Central memory CD8-positive, alpha-beta T cell (primary cell): ENCODE results near the gene HOXC6.
A peak's percentile ranks its signal among the peaks of the same experiment; 100 is the strongest.

Experiments used
- ATAC-seq: fragments of 150-1000 bp; cut with Tn5 transposase; replicated peaks from 2 replicates; pipeline ENCODE4 v1.10.0; 2022; ENCODE audit warnings: mild to moderate bottlenecking, moderate FRiP score, moderate number of reproducible peaks; ENCODE audit not compliant: poor library complexity, severe bottlenecking; ENCODE audit errors: extremely low read depth
- DNase-seq, 2 donors: peaks; one replicate each; pipeline ENCODE4 v3.0.0; 2021; ENCODE audit warnings: low spot score in 2 of 2
- H3K27ac Mint-ChIP-seq: one replicate; pipeline ENCODE4 v1.8.0; 2022; ENCODE audit warnings: low read depth, mild to moderate bottlenecking, moderate library complexity, mixed read lengths
- H3K27me3 Mint-ChIP-seq: one replicate; pipeline ENCODE4 v1.8.0; 2022; ENCODE audit warnings: mixed read lengths
- H3K36me3 Mint-ChIP-seq: one replicate; pipeline ENCODE4 v1.8.0; 2022; ENCODE audit warnings: mild to moderate bottlenecking, moderate library complexity, mixed read lengths; ENCODE audit not compliant: insufficient read depth
- H3K4me1 Mint-ChIP-seq: one replicate; pipeline ENCODE4 v1.8.0; 2022; ENCODE audit warnings: mixed read lengths
- H3K4me3 Mint-ChIP-seq: one replicate; pipeline ENCODE4 v1.8.0; 2022; ENCODE audit warnings: mild to moderate bottlenecking, moderate library complexity, mixed read lengths
- H3K9me3 Mint-ChIP-seq: one replicate; pipeline ENCODE4 v1.8.0; 2022; ENCODE audit warnings: mixed read lengths

The HOXC6 gene

GRCh38 chr12:53994264-53995001 lies 33.8 kb upstream of the HOXC6 start:
- peaks cover 48% of the 10 kb centered on the region for H3K4me1 Mint-ChIP-seq
- peaks cover 100% of the 10 kb centered on the region for H3K27me3 Mint-ChIP-seq
- peak overlapping the region; percentile 83 for H3K4me3 Mint-ChIP-seq
- H3K27ac Mint-ChIP-seq, result peak overlapping the region; percentile 75
- no peak for ATAC-seq
- no peak for DNase-seq
- H3K9me3 Mint-ChIP-seq, result no peaks in the 10 kb centered on the region
- H3K36me3 Mint-ChIP-seq, result peaks cover 23% of the 10 kb centered on the region

GRCh38 chr12:53995002-53995377 lies 33.2 kb upstream of the HOXC6 start:
- Mint-ChIP-seq H3K4me1 (peaks cover 45% of the 10 kb centered on the region), H3K9me3 (no peaks in the 10 kb centered on the region), H3K27ac (no peak overlapping the region), H3K4me3 (peak overlapping the region; percentile 83), H3K36me3 (peaks cover 27% of the 10 kb centered on the region), H3K27me3 (peaks cover 100% of the 10 kb centered on the region)
- DNase-seq (no peak), ATAC-seq (no peak)

GRCh38 chr12:53995378-53996239 lies 32.6 kb upstream of the HOXC6 start:
- DNase-seq, result no peak
- H3K27ac Mint-ChIP-seq, result no peak overlapping the region

DNA sequence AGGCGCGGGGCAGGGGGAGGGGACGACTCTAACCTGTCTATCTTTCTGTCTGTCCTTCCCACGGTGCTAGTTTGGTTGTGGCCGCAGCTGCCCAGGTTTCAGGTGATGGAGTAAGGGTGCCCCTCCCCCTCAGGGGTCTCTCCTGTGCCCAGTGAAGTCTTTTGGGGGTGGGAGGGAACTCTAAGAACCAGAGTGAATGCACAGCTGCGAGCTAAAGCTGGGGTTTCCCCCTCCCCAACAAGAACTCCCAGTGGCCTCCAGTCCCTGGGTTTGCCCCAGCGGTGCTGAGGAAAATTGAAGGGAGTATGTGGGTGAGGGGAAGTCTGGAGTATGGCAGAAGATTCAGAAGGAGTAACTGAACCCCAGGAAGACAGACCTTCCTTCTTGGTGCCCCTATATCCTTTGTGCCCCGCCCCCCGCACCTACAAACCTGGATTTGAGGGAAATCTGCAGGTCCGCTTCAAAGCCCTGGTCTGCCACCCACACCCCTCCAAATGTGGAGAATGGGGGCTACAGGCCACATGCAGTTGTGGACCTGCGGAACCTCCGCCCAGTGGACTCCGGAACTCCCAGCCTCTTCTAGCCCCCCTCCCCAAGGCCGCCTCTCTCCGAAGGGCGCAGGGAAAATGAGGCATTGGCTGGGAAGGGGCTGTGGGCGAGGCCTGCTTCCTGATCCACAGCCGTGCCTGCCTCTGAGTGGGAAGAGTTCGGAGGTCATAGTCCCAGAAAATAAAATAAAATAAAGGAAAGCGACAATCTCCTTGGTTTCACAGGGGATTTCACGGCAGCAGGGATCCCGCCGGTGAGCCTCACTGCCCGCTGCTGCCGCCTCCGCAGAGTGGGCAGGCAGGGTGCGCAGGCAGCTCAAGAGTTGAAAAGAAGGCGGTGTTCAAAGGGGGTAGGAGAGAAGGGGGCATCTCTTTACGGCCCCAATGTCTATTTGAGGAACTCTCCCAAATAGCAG lies 31.7 kb upstream of the HOXC6 start:
- no peaks in the 10 kb centered on the region for H3K9me3 Mint-ChIP-seq
- peaks cover 100% of the 10 kb centered on the region for H3K27me3 Mint-ChIP-seq
- no peak for ATAC-seq
- no peak overlapping the region for H3K27ac Mint-ChIP-seq
- peaks cover 38% of the 10 kb centered on the region for H3K4me1 Mint-ChIP-seq
- peak overlapping the region; percentile 83 for H3K4me3 Mint-ChIP-seq
- peaks cover 22% of the 10 kb centered on the region for H3K36me3 Mint-ChIP-seq
- DNase-seq, result no peak

More at GRCh38 chr12:53995378-53996239, 32.6 kb upstream of the HOXC6 start:
- peak; percentile 33 for ATAC-seq
- peaks cover 21% of the 10 kb centered on the region for H3K36me3 Mint-ChIP-seq
- peak overlapping the region; percentile 83 for H3K4me3 Mint-ChIP-seq
- peaks cover 100% of the 10 kb centered on the region for H3K27me3 Mint-ChIP-seq
- no peaks in the 10 kb centered on the region for H3K9me3 Mint-ChIP-seq
- peaks cover 39% of the 10 kb centered on the region for H3K4me1 Mint-ChIP-seq

DNA sequence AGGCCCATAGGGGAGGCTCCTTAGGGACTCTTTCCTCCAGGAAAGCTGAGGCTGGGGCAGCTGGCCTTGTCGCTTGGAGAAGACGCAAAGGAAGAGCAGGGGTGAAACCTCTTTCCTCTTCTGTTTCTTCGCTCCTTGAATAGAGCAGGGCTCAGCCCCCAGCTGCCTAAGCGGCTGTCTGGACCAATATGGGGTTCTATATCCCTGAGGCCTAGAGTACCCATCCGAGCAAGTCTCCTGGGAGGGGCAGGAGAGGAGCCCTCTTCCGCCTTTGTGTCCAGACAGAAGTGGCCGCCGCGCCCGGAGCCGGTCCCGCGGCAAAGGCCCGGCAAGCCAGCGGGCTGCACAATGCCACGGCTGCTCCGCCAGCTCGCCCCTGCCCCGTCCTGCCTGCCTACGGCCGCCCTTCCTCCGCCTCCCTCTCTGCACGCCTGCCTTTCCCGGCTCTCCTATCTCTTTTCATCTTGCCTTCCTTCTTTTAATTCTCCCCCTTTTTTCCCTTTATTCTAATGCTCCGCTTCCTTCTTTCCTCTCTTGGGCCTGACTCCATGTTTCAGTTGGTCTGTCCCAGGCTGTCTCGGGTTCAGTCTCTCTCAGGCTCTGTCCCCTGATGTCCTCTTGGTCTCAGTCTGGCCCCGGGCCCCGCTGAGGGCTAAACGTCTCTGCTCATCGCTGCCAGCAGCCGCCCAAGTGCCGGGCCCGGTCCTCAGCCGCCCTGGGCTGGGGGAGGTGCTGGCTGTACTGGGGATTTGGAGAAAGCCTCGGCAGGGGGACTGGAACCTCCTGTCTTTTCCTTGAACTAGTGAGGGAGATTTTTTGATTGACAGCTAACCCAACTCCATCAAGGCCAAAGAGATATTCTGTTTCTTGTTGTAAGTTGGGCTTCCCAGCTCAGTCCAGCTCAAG lies 30.8 kb upstream of the HOXC6 start:
- DNase-seq (no peak), ATAC-seq (no peak)
- Mint-ChIP-seq H3K4me3 (no peak overlapping the region), H3K36me3 (peaks cover 21% of the 10 kb centered on the region), H3K9me3 (no peaks in the 10 kb centered on the region), H3K27ac (peak overlapping the region; percentile 65), H3K27me3 (peaks cover 100% of the 10 kb centered on the region), H3K4me1 (peaks cover 40% of the 10 kb centered on the region)

GRCh38 chr12:53998110-53998899 lies 29.9 kb upstream of the HOXC6 start:
- Mint-ChIP-seq H3K27me3 (peaks cover 100% of the 10 kb centered on the region), H3K9me3 (no peaks in the 10 kb centered on the region), H3K36me3 (peaks cover 21% of the 10 kb centered on the region), H3K4me3 (no peak overlapping the region), H3K27ac (no peak overlapping the region), H3K4me1 (peaks cover 42% of the 10 kb centered on the region)
- DNase-seq, result no peak
- ATAC-seq, result no peak

DNA sequence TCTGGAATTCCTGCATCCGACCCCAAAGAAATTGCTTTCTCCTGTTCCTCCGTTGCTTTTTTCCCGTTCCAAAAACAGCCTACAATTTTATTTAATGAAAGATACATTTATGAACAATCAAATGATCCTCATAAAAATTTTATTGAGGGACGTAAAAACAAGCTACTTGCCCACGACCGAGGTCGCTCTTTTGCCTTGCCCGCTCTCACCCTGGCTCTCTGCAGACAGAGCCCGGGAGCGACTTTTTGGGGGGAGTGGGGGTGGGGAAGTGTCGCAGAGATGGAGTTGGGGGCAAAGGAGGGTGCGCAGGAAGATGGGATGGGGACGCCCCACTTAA lies 29.4 kb upstream of the HOXC6 start:
- ATAC-seq (no peak), DNase-seq (no peak)
- Mint-ChIP-seq H3K4me1 (peaks cover 36% of the 10 kb centered on the region), H3K4me3 (no peak overlapping the region), H3K9me3 (no peaks in the 10 kb centered on the region), H3K27me3 (peaks cover 100% of the 10 kb centered on the region), H3K27ac (no peak overlapping the region), H3K36me3 (peaks cover 17% of the 10 kb centered on the region)

GRCh38 chr12:53999559-54000115 lies 28.6 kb upstream of the HOXC6 start:
- Mint-ChIP-seq H3K27me3 (peaks cover 100% of the 10 kb centered on the region), H3K4me1 (peaks cover 31% of the 10 kb centered on the region), H3K36me3 (peaks cover 13% of the 10 kb centered on the region), H3K27ac (no peak overlapping the region), H3K4me3 (peak overlapping the region; percentile 61), H3K9me3 (no peaks in the 10 kb centered on the region)
- ATAC-seq, result no peak
- DNase-seq, result no peak

DNA sequence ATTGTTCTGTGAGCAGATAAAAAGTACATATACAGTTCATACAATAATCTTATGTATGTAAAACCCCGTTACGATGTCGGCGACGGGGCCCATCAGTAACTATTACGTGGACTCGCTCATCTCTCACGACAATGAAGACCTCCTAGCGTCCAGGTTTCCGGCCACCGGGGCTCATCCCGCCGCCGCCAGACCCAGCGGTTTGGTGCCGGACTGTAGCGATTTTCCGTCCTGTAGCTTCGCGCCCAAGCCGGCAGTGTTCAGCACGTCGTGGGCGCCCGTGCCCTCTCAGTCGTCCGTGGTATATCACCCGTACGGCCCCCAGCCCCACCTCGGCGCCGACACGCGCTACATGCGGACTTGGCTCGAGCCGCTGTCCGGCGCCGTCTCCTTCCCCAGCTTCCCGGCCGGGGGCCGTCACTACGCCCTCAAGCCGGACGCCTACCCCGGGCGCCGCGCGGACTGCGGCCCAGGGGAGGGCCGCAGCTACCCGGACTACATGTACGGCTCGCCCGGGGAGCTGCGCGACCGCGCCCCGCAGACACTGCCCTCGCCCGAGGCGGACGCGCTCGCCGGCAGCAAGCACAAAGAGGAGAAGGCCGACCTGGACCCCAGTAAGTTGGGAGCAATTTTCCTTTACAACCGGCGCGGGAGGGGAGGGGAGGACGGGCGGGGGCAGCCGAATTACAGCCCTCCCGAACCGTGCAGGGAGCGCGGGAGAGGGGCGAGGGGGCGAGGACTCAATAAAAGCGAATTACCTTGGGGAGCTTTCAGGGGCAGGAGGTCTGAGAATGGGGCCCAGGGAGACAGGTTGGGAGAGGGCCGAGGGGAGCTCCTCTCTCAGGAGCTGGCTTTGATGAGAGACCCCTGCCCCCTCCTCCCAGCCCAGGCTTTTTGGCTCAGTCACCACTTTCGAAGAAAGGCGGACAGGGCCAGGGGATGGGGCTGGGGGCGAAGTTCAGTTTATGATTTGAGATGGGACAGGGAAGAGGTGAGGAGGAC lies 27.8 kb upstream of the HOXC6 start, which contains the start of gene HOXC9:
Gene HOXC9, plus strand, starts transcription at position 46 of the 999 bp plus-strand sequence. Its CDS starts 28 bp downstream, at position 74.
- peak within 1 kb of the TSS; percentile 61 for H3K4me3 Mint-ChIP-seq
- no peak within 1 kb of the TSS for H3K27ac Mint-ChIP-seq
- DNase-seq (no peak), ATAC-seq (no peak)
- peaks cover 100% of the 10 kb centered on the region for H3K27me3 Mint-ChIP-seq
- H3K36me3 Mint-ChIP-seq, result peaks cover 13% of the 10 kb centered on the region
- H3K4me1 Mint-ChIP-seq, result peaks cover 27% of the 10 kb centered on the region
- H3K9me3 Mint-ChIP-seq, result no peaks in the 10 kb centered on the region
